ENCODE results near the gene SCTR.

Gene SCTR

GRCh38 chr2:119440873-119441272, 83.4 kb downstream of the SCTR start:
- DNase-seq = no peak

- DNase-seq = no peak
Measured at GRCh38 chr2:119440501-119440870, 83.8 kb downstream of the SCTR start.

DNA sequence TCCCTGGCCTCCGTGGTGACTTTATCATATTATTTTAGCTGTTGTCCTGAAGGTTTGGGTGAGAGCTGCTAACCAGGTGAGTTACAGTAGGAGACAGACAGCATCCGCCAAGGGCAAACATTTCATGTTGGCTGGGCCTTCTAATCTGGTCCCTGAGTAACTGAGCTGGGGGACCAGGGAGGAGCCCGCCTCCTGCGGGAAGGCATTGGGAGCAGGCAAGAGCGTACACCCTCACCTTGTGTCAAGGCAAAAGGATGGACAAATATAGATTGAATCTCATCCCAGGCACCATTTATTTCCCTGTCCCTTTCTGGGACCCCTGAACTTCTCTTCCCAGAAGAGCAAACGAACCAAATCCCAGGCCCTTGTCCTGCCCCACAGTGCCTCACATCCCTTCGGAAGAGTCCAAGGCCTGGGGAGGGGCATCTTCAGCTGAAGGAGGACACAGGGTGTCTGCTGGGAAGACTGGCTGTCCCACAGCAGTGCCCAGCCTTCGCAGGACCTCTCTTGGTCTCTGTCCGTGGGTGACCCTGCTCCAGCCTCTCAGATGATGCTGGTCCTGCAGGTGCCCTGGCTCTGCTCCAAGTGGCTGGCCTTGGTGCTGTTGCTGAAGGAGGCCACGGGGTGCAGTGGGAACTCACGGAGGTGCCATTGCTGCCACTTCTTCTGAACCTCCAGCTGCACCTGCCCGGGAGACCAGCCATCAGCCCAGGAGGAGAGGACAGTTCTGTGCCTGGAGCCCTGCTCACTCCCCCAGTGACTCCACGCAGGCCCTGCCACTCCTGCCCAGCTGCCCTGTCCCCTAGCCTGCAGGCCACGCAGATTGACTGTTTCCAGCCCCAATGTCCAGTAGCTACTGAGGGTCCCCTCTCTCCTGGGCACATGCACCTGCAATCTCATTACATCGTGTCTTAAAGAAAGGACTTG, 84.4 kb downstream of the SCTR start:
- DNase-seq = no peak

- DNase-seq = no peak
Measured at GRCh38 chr2:119438726-119439284, 85.5 kb downstream of the SCTR start.

GRCh38 chr2:119438128-119438656, 86.1 kb downstream of the SCTR start:
- DNase-seq = no peak

- DNase-seq = no peak
Measured at GRCh38 chr2:119436993-119437772, 87.1 kb downstream of the SCTR start.

- no peak for DNase-seq
Measured at GRCh38 chr2:119435953-119436297, 88.4 kb downstream of the SCTR start.

GRCh38 chr2:119435081-119435952, 89.0 kb downstream of the SCTR start:
- DNase-seq = no peak

DNA sequence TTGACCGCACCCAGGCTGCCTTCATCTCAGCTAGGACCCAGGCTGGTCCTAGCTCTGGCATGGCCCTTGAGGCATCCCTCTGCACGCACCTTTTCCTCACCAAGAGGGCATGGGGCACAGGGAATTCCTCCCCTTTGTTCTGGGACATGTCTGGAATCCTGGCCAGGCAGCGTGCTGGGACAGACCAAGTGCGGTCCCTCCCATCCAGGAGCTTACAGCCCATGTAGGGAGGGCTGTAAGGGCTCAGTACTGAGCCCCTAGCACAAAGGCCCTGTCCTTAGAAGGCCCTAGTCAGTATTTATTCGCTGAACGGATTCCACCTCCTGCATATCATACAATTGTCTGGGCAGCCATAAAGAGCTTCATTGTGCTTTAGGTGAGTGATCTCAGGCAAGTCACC, 89.6 kb downstream of the SCTR start:
- no peak for DNase-seq

DNA sequence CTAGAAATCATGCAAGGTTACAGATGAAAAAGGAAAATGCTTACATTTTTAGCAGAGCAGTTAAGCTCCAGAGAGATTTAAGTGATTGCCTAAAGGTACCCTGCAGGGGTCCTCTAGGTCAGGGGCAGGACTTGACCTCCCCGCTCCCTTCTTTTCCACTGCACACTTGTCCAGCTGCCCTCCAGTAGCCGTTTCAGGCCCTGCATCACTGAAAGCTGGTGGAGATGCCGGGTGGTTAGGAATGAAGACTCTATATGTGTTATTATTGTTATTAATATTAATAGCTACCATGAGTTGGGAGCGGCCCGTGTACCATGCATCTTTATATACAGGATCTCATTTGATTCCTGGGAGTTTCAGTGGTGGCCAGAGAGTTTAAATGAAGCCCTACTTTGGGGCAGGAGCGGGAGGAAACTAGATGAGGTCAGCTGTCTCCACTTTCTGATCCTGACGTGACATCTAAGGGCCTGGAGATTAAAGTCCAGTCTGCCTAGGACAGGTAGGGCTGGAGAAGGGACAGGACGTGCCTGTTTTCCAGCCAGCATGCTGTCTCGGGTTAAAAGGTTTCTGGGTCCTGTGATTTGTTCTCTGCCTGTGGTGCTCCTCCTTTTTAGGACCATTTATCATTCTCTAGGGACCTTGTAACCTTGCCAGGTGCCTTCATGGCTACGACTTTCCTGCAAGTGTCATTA, 90.5 kb downstream of the SCTR start:
- no peak for DNase-seq

DNA sequence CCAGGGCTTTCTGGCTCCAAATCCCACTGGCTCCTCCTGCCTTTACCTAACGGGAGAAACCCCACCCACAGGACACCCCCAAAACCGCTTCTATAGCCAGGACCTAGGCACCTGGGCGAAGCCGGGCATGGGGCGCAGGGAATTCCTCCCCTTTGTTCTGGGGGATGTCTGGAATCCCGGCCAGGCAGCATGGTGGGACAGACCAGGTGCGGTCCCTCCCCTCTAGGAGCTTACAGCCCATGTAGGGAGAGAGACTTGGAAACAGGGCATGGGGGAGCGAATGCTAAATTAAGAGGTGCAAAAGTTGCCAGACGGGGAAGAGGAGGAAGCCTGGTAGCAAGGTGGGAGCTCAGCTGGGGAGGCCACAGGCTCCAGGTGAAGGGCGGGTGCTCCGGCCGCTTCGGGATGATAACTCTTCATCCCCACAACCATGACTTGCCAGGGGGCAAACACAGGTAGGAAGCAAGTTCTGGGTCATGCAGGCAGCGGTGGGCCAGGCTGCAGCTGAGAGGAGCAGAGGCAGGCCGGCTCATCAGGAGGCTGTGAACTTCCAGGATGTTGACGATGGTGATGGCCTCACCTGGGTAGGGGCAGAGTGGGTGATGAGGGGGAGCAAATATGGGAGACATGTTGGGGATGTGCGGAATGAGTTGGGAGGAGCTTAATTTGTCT, 91.3 kb downstream of the SCTR start:
- no peak for DNase-seq

- peak; percentile 63 for DNase-seq
Measured at GRCh38 chr2:119431976-119432850, 92.1 kb downstream of the SCTR start.

DNA sequence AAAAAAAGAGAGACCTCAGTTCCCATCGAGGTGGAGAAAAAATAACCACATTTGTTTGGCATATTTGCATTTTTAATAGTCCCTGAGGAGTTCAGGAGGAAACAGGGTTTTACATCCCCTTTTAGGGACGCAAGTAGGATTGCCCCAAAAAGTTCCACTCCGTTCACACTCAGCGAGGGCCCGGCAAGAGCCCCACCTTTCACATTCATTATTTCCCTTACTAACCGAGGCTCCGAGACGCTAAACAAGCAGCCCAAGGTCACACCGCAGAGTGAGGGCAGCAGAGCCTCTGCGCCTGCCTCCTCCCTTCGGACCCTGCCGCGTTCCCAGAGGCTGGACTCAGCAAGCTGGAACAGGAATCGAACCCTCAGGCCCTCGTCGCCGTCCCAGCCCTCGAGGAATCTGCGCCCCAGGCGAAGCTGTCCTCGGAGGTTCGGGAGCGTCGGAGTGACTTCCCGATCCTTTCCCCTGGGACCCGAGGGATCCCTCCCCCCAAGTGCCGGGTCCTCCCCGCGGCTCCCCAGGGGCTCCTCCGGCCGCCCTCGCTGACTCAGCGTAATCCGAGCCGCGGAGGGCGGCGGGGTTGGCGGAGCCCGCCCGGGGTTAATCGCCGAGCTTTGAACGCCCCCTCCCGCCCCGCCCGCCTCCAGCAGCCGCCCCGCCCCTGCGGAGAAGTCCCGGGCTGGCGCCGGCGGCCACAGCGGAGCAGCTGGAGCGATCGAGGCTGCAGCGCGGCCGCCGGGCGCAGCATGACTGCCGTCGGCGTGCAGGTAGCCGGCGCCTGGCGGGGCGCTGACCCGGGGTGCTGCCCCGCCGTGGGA, 92.9 kb downstream of the SCTR start, which contains the start of gene TMEM37:
TMEM37 (plus strand) TSS at position 700 of the 821 bp plus-strand sequence; CDS start at position 750, 50 bp downstream.
- DNase-seq = peak; percentile 85

DNA sequence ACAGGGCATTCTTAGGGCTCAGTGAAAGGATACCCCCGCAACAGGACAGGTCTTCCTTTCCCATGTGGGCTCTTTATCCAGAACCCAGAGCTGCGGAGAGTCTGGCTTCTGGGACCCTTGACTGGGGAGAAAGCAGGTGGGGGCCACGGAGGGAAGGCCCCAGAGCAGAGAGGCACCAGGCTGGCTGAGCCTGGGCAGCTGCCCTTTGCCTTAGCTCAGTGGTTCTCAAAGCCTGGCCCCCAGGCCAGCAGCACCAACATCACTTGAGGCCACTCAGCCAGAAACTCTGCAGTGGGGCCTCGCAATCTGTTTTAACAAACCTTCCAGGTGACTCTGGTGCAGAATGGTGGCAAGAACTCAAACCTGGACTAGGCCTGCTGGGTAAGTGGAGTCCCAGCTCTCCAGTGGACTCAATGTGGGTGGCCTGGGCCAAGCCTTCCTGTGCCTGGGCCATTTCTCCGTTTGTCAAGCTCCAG, 94.2 kb downstream of the SCTR start:
- DNase-seq = no peak

GRCh38 chr2:119429225-119429981, 94.9 kb downstream of the SCTR start:
- no peak for DNase-seq

DNA sequence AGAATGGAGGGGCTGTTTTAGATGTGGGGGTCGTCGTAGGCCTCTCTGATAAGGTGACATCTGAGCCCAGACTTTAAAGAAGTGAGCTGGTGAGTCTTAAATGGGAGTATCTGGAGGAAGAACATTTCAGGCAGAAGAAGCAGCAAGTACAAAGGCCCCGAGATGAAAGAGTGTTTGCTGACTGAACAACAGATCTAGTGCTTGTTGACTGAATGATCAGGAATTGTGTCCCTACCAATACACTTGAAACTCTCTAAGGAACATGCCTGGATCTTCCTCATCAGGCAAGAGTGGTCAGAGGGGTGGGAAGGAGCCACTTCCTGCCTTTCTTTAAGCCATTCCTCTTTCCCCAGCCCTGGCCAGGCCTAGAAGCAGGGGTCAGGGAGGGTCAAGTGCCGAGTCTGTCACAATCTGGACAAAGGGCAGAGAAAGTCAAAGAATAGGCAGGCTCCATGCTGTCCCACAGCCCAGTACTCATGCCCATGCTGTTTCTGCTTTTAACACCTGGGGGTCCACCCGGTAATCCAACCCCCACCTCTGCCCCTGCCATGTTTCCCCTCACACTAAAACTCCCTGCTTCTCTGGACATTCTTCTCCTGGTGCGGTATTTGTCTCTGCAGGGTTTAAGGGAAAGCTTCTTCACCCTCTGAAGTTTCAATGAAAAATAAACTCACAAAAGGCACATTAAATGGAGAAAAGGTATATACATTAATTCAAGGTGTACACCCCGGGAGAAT, 95.6 kb downstream of the SCTR start:
- no peak for DNase-seq

DNA sequence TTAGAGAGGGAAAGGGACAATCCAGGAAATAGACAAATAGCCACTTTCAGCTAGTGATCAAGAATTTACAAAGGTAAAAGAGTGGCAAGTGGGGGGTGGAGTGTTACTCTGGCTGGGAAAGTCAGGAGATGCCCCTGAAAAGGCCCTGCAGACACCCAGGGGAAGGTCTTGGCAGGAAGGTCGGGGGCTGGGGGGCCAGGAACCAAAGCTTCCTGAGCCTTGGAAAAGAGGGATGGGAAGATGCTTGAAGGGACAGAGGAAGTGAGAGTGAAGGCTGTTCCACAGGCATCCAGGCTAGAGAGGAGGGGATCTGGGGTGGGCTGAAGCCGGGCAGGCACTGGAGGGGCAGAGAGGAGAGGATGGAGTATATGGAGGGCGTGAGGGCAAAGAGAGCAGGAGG, 96.5 kb downstream of the SCTR start:
- DNase-seq = no peak

Data from retina (tissue), 1 donor.